Measurements from ENCODE around the gene KPNA4. TPM values are rescaled to one million over a fixed set of nuclear protein-coding genes. Genes with fewer than 3 reads are reported as not detected.

Gene KPNA4

Small RNA genes lying within 50 kb of the gene (small RNA-seq; reads per million reads assigned to genes)
- gene RNU7-136P (ENCODE audit: insufficient read depth), result not detected
